Aortic smooth muscle cell (primary cell): ENCODE results near the gene KIF5C. TPM values are rescaled to one million over a fixed set of nuclear protein-coding genes. Genes with fewer than 3 reads are reported as not detected.

ENCODE experiments used
- total RNA-seq: library from RNA; depleted of rRNA; stranded (reverse); fragments of >200 nt; gene quantifications from 2 replicates; pipeline ENCODE4 v1.2.3, GENCODE V29; 2014

The KIF5C gene
- 0.06 and 0.13 TPM in 2 replicates for total RNA-seq

GRCh38 chr2:148874868-148875341 is at the start of gene KIF5C:
Gene KIF5C, plus strand, starts transcription at chr2:148875227. Its CDS starts 391 bp downstream, at chr2:148875618.

GRCh38 chr2:149038442-149039212 is 163.6 kb downstream of the KIF5C start, which contains the start of gene LYPD6B:
Gene LYPD6B, plus strand, starts transcription at chr2:149038699. Its CDS starts 92,250 bp downstream, at chr2:149130949.

Other genes starting within 250 kb of the KIF5C start
- gene EPC2, start 230.5 kb upstream of the KIF5C start, total RNA-seq: 18.0 and 19.9 TPM in 2 replicates
- not detected in 2 replicates for gene LYPD6B, start 163.5 kb downstream of the KIF5C start, total RNA-seq